SK-N-SH (cell line): Measurements from ENCODE around the gene POLR3B.

Experiments used
- CTCF ChIP-seq: fragments of 200-600 bp; sonication (generic); IDR thresholded peaks from 2 replicates; pipeline ENCODE4 v1.6.1; 2017; ENCODE audit warnings: antibody characterized with exemption, mild to moderate bottlenecking, moderate library complexity
- RCOR1 ChIP-seq: fragments of 150-350 bp; IDR thresholded peaks from 2 replicates; pipeline ENCODE4 v1.6.1; 2017; ENCODE audit warnings: antibody characterized with exemption, low read length

DNA sequence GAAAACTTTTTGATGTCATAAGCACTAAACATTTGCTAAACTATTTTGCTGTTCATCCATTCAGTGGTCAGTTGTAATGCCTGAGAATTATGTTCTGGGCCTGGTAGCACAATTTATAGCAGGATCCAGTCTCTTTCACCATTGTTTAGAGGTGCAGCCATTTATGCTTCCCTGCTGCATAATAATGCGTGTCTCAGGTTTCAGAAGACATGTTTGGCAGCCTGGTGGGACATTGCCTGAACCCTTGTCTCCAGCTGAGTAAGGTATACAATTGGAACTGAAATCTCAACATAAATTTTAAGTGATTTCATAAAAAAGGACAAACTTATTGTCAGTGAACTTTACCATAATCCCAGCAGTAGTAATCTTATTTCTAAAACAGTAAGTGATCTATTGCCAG is 94.8 kb downstream of the POLR3B start:
- TF ChIP-seq CTCF: no peak
- TF ChIP-seq RCOR1: no peak
